Testis (tissue), 3 donors: ENCODE measurements around the gene TMED3. TPM values are rescaled to one million over a fixed set of nuclear protein-coding genes. Genes with fewer than 3 reads are reported as not detected.

ENCODE experiments used
- DNase-seq: peaks from one replicate; pipeline ENCODE4 v3.0.0-alpha.2; 2019
- H3K27ac ChIP-seq, 2 donors: fragments of 200-600 bp; sonication (generic); one replicate each; pipeline ENCODE4 v1.5.1; 2019
- H3K27me3 ChIP-seq: fragments of 200-600 bp; sonication (generic); one replicate; pipeline ENCODE4 v1.5.1; 2019
- H3K36me3 ChIP-seq: fragments of 200-600 bp; sonication (generic); one replicate; pipeline ENCODE4 v1.5.1; 2017; ENCODE audit warnings: low read depth; ENCODE audit errors: missing control alignments
- H3K4me1 ChIP-seq: fragments of 200-600 bp; sonication (generic); one replicate; pipeline ENCODE4 v1.5.1; 2019
- H3K4me3 ChIP-seq, 2 donors: fragments of 200-600 bp; sonication (generic); one replicate each; pipeline ENCODE4 v1.5.1; 2017 to 2019
- H3K9me3 ChIP-seq: fragments of 200-600 bp; sonication (generic); one replicate; pipeline ENCODE4 v1.5.1; 2017
- CTCF ChIP-seq, 3 experiments: fragments of 450-650 bp in 2 of 3; fragments of 200-600 bp in 1 of 3; sonication (generic) in 1 of 3; IDR thresholded peaks; one replicate each; pipeline ENCODE4 v1.5.1; 2016 to 2019; ENCODE audit warnings: antibody characterized with exemption in 3 of 3, mild to moderate bottlenecking in 2 of 3, moderate library complexity in 1 of 3
- POLR2A ChIP-seq: fragments of 450-650 bp; IDR thresholded peaks from one replicate; pipeline ENCODE4 v1.6.1; 2017; ENCODE audit warnings: antibody characterized with exemption, mild to moderate bottlenecking, moderate library complexity
- WGBS, 2 donors: methylation state at CpG; one replicate each; pipeline ENCODE4 v1.1.5; 2018; 5-methylcytosine and 5-hydroxymethylcytosine counted together
- intact Hi-C: fragments of 100-400 bp; cut with DNase I; formaldehyde crosslinking; loops from one replicate; pipeline ENCODE4 v1.15.1; 2023; ENCODE audit warnings: low total_unique reads
- polyA plus RNA-seq: library from polyadenylated mRNA; stranded (reverse); fragments of 350-450 nt; fragmentation: Illumina TruSeq; extraction: RNeasy Lipid Tissue Mini Kit (QIAGEN cat#74804); gene quantifications from one replicate; pipeline ENCODE4 v1.2.3, GENCODE V29; 2014; ENCODE audit warnings: low read depth, low replicate concordance; ENCODE audit not compliant: insufficient read depth
- total RNA-seq, 2 donors: library from RNA; depleted of rRNA; stranded (reverse); fragments of >200 nt; gene quantifications; one replicate each; pipeline ENCODE4 v1.2.3, GENCODE V29; 2016

Gene TMED3
- total and polyA plus RNA-seq, 3 donors from 2014 or later, result 88.6 to 127 (median 94.0) TPM

- Histone ChIP-seq H3K9me3 (no peaks in the 10 kb centered on the region), H3K27me3 (no peaks in the 10 kb centered on the region), H3K4me1 (no peaks in the 10 kb centered on the region), H3K36me3 (no peaks in the 10 kb centered on the region), H3K27ac (no peak overlapping the region), H3K4me3 (no peak overlapping the region)
- no peak for DNase-seq
- intact Hi-C loops, result loop anchor here (5.0 kb wide), 1 partner anchor 504 kb away; no protein-coding TSS in a partner anchor
- TF ChIP-seq CTCF (IDR thresholded peaks at IDR 0.05) (no peak), POLR2A (no peak)
- WGBS, 2 donors, result 85 to 89% methylated on average over 6 of the region's 6 CpGs
Observed at GRCh38 chr15:79322945-79323344, 12.0 kb downstream of the TMED3 start.

- H3K36me3 ChIP-seq, result no peaks in the 10 kb centered on the region
- no peaks in the 10 kb centered on the region for H3K4me1 ChIP-seq
- intact Hi-C loops, result no loop called here
- H3K4me3 ChIP-seq, result no peak overlapping the region
- DNase-seq, result peak; percentile 53
- WGBS, 2 donors, result 55 to 59% methylated on average over 2 of the region's 2 CpGs
- H3K27me3 ChIP-seq, result no peaks in the 10 kb centered on the region
- no peak overlapping the region for H3K27ac ChIP-seq
- no peak for TF ChIP-seq CTCF (IDR thresholded peaks at IDR 0.05)
- TF ChIP-seq POLR2A, result no peak
- no peaks in the 10 kb centered on the region for H3K9me3 ChIP-seq
Observed at GRCh38 chr15:79329171-79329611, 18.3 kb downstream of the TMED3 start.

GRCh38 chr15:79332824-79333510, 22.1 kb downstream of the TMED3 start:
- no peak overlapping the region for H3K27ac ChIP-seq
- H3K9me3 ChIP-seq, result no peaks in the 10 kb centered on the region
- DNase-seq, result no peak
- intact Hi-C loops, result no loop called here
- WGBS, 2 donors, result 91% methylated on average over 5 of the region's 5 CpGs
- H3K27me3 ChIP-seq, result no peaks in the 10 kb centered on the region
- TF ChIP-seq POLR2A, result no peak
- no peak for TF ChIP-seq CTCF (IDR thresholded peaks at IDR 0.05)
- no peaks in the 10 kb centered on the region for H3K36me3 ChIP-seq
- no peaks in the 10 kb centered on the region for H3K4me1 ChIP-seq
- no peak overlapping the region for H3K4me3 ChIP-seq

- TF ChIP-seq CTCF (IDR thresholded peaks at IDR 0.05) (no peak), POLR2A (no peak)
- no peak for DNase-seq
- WGBS, 2 donors, result 68 to 75% methylated on average over 7 of the region's 7 CpGs
- intact Hi-C loops, result no loop called here
- no peaks in the 10 kb centered on the region for H3K27me3 ChIP-seq
- H3K27ac ChIP-seq, result no peak overlapping the region
- H3K4me1 ChIP-seq, result no peaks in the 10 kb centered on the region
- no peaks in the 10 kb centered on the region for H3K9me3 ChIP-seq
- H3K4me3 ChIP-seq, result no peak overlapping the region
- no peaks in the 10 kb centered on the region for H3K36me3 ChIP-seq
Observed at GRCh38 chr15:79337591-79337990, 26.7 kb downstream of the TMED3 start.
